Measurements from ENCODE around the gene IGLL1. TPM values are rescaled to one million over a fixed set of nuclear protein-coding genes. Genes with fewer than 3 reads are reported as not detected.

The IGLL1 gene
- total and polyA plus RNA-seq, 3 experiments from 2014 or later, result not detected

DNA sequence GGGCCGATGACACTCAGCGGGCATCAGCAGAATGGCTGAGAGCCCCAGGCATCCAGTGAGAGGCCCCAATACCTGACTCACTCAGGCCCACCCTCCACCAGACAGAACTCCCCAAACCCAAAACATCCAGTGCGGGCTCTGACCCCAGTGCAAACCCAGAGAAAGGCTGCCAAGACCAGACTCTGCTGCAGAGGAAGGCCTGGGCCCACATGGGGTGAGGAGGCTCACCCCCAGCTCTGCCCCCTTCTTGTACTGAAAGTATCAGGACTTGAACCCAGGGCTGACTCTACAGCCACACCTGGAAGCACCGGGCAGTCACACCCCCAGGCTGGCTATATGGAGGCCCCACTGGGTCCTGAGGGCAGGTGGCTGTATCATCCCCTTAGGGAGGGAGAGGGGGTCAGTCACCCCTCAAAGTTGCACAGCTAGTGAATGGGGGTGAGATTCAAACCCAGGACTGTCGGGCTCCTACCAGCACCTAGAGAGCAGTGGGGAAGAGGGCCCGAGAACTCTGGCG is 49.3 kb downstream of the IGLL1 start:
- H3K4me3 Mint-ChIP-seq, result no peak overlapping the region
- peaks cover 0 to 1% (median 0%) of the 10 kb centered on the region in 3 donors for H3K4me1 Mint-ChIP-seq
- Histone ChIP-seq H3K4me3 (ENCODE audit: low read length) (no peak overlapping the region), H3K4me1 (ENCODE audit: insufficient read depth, low read length) (no peaks in the 10 kb centered on the region), H3K9me3 (ENCODE audit: low read length) (no peaks in the 10 kb centered on the region), H3K27ac (ENCODE audit: low read depth, low read length) (no peak overlapping the region), H3K27me3 (ENCODE audit: insufficient read depth, low read length, poor library complexity, severe bottlenecking) (no peaks in the 10 kb centered on the region), H3K36me3 (ENCODE audit: insufficient read depth, low read length) (no peaks in the 10 kb centered on the region)
- DNase-seq, result no peak
- CTCF ChIA-PET, result no interaction called here
- H3K27me3 Mint-ChIP-seq, result peaks cover 6 to 28% of the 10 kb centered on the region in 2 donors
- no peak overlapping the region for H3K27ac Mint-ChIP-seq
- POLR2A ChIA-PET, result no interaction called here
- H3K36me3 Mint-ChIP-seq, result no peaks in the 10 kb centered on the region
- H3K9me3 Mint-ChIP-seq, result no peaks in the 10 kb centered on the region

DNA sequence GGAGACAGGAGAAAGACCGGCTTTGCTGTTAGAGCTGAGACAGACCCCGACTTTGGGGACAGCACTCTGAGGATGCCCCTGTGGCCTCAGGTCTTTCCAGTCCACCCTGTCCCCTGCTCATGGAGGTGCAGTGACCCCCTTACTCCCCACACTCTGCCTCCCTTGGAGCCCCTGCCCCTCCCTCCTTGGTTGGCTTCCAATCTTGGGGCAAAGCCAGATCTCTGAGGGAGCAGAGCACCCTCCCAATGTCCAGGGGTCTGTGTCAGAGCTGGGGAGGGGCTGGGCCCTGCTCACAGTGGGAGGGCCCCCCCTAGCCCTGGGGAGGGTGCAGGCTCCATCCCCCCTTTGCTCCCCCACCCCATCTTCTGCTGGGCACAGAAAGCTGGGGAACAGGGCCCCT is 50.0 kb downstream of the IGLL1 start:
- no peaks in the 10 kb centered on the region for H3K27me3 ChIP-seq (ENCODE audit: insufficient read depth, low read length, poor library complexity, severe bottlenecking)
- DNase-seq, result no peak
- H3K9me3 ChIP-seq (ENCODE audit: low read length), result no peaks in the 10 kb centered on the region
- Mint-ChIP-seq H3K36me3 (no peaks in the 10 kb centered on the region), H3K27ac (no peak overlapping the region), H3K27me3 (peaks cover 6 to 30% of the 10 kb centered on the region in 2 donors), H3K4me1 (peaks cover 0 to 1% (median 0%) of the 10 kb centered on the region in 3 donors), H3K9me3 (no peaks in the 10 kb centered on the region), H3K4me3 (no peak overlapping the region)
- H3K4me1 ChIP-seq (ENCODE audit: insufficient read depth, low read length), result no peaks in the 10 kb centered on the region
- H3K36me3 ChIP-seq (ENCODE audit: insufficient read depth, low read length), result no peaks in the 10 kb centered on the region
- ChIA-PET CTCF (no interaction called here), POLR2A (no interaction called here)
- H3K4me3 ChIP-seq (ENCODE audit: low read length), result no peak overlapping the region
- H3K27ac ChIP-seq (ENCODE audit: low read depth, low read length), result no peak overlapping the region

DNA sequence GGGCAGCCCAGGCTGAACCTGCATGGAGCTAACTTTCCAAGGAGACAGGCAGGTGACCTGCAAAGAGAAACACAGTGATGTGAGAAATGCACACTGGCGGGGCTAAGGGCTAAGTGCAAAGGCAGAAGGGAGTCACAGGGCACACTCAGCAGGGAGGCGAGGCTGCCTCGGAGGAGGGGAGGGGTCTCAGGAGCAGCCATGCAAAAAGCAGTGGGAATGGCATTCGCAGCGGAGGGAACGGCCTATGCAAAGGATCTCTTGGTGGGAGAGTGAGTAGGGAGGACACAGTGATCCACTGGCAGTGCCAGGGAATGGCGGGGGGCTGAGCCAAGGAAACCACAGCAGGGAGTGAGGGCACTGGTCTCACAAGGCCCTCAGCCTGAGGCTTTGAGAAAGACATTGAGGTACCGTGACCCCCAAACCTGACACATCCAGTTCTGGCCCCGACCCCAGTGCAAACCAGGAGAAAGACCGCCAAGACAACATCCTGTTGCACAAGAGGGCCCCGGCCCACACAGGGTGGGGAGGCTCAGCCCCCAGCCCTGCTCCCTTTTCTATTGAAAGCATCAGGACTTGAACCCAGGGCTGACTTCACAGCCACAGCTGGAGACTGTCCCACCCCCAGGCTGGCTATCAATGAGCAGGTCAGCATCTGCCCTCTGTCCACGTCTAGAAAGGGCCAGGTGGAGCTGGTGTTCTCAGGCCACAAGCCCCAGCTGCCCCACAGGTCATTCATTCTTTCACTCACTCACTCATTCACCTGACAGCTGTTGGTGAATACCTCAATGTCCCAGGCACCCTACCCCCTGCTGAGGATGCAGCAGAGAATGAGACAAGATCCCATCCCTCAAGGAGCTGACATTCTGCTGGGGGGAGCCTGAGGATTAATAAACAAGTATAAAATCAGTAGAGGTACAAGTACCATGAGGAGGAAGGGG is 50.7 kb downstream of the IGLL1 start:
- H3K27ac ChIP-seq (ENCODE audit: low read depth, low read length), result no peak overlapping the region
- H3K9me3 ChIP-seq (ENCODE audit: low read length), result no peaks in the 10 kb centered on the region
- no peaks in the 10 kb centered on the region for H3K9me3 Mint-ChIP-seq
- POLR2A ChIA-PET, result no interaction called here
- CTCF ChIA-PET, result no interaction called here
- H3K27ac Mint-ChIP-seq, result no peak overlapping the region
- peaks cover 8 to 32% of the 10 kb centered on the region in 2 donors for H3K27me3 Mint-ChIP-seq
- H3K36me3 Mint-ChIP-seq, result no peaks in the 10 kb centered on the region
- H3K27me3 ChIP-seq (ENCODE audit: insufficient read depth, low read length, poor library complexity, severe bottlenecking), result no peaks in the 10 kb centered on the region
- no peaks in the 10 kb centered on the region for H3K36me3 ChIP-seq (ENCODE audit: insufficient read depth, low read length)
- peak in 1 of 5 donors; percentile 35 for DNase-seq
- H3K4me1 ChIP-seq (ENCODE audit: insufficient read depth, low read length), result no peaks in the 10 kb centered on the region
- peaks cover 0 to 1% (median 0%) of the 10 kb centered on the region in 3 donors for H3K4me1 Mint-ChIP-seq
- H3K4me3 Mint-ChIP-seq, result no peak overlapping the region
- H3K4me3 ChIP-seq (ENCODE audit: low read length), result no peak overlapping the region

DNA sequence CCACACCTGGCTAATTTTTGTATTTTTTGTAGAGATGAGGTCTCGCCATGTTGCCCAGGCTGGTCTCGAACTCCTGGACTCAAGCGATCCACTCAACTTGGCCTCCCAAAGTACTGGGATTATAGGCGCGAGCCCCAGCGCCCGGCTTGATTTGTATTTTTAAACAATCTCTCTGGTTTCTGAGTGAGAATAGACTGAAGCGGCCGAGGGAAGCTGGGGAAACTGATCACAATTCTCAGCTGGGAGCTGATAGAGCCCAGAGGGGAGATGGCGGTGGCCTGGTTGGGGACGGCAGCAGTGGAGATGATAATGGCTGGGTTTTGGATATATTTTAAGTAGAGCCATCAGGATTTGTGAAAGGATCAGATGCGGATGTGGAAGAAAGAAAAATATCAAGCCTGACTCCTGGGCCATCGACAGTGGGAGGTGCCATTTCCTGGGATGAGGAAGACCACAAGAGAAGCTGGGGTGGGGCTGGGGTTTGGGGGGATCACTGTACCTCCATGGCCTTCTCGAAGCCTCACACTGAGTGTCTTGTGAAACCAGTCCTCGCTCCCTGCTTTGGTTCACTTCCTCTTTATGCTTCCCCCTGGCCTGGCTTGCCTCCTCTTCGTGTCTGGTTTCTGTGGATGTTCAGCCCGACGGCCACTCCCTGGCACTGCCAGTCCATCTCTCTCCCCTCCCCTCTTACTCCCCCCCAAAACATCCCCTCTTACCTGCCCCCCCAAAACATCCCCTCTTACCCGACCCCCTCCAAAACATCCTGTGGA is 51.9 kb downstream of the IGLL1 start:
- no peak overlapping the region for H3K27ac Mint-ChIP-seq
- CTCF ChIA-PET, result no interaction called here
- Histone ChIP-seq H3K36me3 (ENCODE audit: insufficient read depth, low read length) (no peaks in the 10 kb centered on the region), H3K27ac (ENCODE audit: low read depth, low read length) (no peak overlapping the region), H3K4me3 (ENCODE audit: low read length) (no peak overlapping the region), H3K27me3 (ENCODE audit: insufficient read depth, low read length, poor library complexity, severe bottlenecking) (no peaks in the 10 kb centered on the region), H3K4me1 (ENCODE audit: insufficient read depth, low read length) (no peaks in the 10 kb centered on the region), H3K9me3 (ENCODE audit: low read length) (no peaks in the 10 kb centered on the region)
- POLR2A ChIA-PET, result no interaction called here
- H3K4me1 Mint-ChIP-seq, result peaks cover 0 to under 1% (median under 1%) of the 10 kb centered on the region in 3 donors
- H3K36me3 Mint-ChIP-seq, result no peaks in the 10 kb centered on the region
- DNase-seq, result no peak
- H3K4me3 Mint-ChIP-seq, result no peak overlapping the region
- no peaks in the 10 kb centered on the region for H3K9me3 Mint-ChIP-seq
- H3K27me3 Mint-ChIP-seq, result peaks cover 12 to 33% of the 10 kb centered on the region in 2 donors

DNA sequence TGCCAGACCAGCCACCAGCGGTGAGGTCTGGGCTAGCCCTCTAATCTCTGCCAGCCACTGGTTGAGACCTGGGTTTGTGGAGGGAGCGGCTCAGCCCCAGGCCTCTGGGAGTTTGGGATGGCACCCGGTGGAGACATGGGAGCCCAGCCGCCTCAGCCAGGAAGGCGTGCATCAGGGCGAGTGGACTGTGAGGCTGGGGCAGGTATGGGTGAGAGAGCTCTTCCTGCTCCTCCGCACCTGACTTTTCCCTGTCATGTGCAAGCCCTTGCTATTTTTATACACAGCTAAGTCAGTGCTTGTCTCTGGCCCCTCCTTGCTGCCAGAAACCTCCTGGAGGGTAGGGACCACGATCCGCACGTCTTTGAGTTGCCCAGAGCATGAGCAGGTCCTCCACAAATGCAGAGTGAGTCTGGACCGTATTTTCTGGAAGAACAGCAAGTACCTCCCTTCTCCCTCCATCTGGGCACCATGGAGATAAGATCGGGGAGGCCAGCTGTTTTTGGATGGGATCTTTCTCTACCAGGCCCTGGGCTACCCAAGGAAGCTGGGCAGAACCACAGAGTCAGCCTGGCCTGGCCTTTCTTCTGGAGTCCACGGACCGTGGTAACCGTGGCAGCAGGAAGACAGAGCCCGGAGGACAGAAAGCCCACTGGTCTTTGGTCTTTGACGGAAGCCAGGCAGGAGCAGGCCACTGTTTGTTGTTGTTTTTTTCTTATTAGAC is 53.3 kb downstream of the IGLL1 start:
- POLR2A ChIA-PET, result no interaction called here

DNA sequence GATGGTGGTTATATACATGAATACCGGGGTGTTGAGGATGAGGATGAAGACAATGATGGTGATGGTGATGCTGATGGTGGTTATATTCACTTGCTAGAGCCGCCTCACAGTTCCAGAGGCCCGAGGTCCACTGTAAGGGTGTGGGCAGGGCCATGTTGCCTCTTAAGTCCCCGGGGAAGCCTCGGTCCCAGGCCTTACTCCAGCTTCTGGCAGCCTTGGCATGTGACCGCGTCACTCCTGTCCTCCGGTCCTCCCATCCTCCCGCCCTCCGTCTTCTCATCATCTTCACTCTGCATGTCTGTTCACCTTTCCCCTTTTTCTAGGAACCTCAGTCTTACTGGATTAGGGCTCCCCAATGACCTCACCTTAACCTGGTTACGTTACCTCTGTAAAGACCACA is 54.6 kb downstream of the IGLL1 start:
- no peaks in the 10 kb centered on the region for H3K36me3 Mint-ChIP-seq
- H3K4me3 ChIP-seq (ENCODE audit: low read length), result no peak overlapping the region
- H3K27ac Mint-ChIP-seq, result peak overlapping the region in 2 of 8 donors; percentile 2 to 5
- no peaks in the 10 kb centered on the region for H3K9me3 ChIP-seq (ENCODE audit: low read length)
- H3K36me3 ChIP-seq (ENCODE audit: insufficient read depth, low read length), result no peaks in the 10 kb centered on the region
- ChIA-PET POLR2A (no interaction called here), CTCF (no interaction called here)
- no peaks in the 10 kb centered on the region for H3K27me3 ChIP-seq (ENCODE audit: insufficient read depth, low read length, poor library complexity, severe bottlenecking)
- peaks cover 4% of the 10 kb centered on the region for H3K4me1 ChIP-seq (ENCODE audit: insufficient read depth, low read length)
- H3K4me1 Mint-ChIP-seq, result peaks cover 0 to 10% (median 4%) of the 10 kb centered on the region in 3 donors
- no peaks in the 10 kb centered on the region for H3K9me3 Mint-ChIP-seq
- H3K27me3 Mint-ChIP-seq, result peaks cover 13 to 36% of the 10 kb centered on the region in 2 donors
- no peak overlapping the region for H3K4me3 Mint-ChIP-seq
- no peak for DNase-seq
- H3K27ac ChIP-seq (ENCODE audit: low read depth, low read length), result no peak overlapping the region

More for the DNA sequence above, 53.3 kb downstream of the IGLL1 start:
- H3K27ac ChIP-seq (ENCODE audit: low read depth, low read length), result no peak overlapping the region
- peaks cover 0 to 5% (median 0%) of the 10 kb centered on the region in 3 donors for H3K4me1 Mint-ChIP-seq
- H3K36me3 ChIP-seq (ENCODE audit: insufficient read depth, low read length), result no peaks in the 10 kb centered on the region
- H3K27ac Mint-ChIP-seq, result peak overlapping the region in 1 of 8 donors; percentile 66
- no peaks in the 10 kb centered on the region for H3K27me3 ChIP-seq (ENCODE audit: insufficient read depth, low read length, poor library complexity, severe bottlenecking)
- H3K36me3 Mint-ChIP-seq, result no peaks in the 10 kb centered on the region
- H3K4me3 Mint-ChIP-seq, result no peak overlapping the region
- H3K9me3 ChIP-seq (ENCODE audit: low read length), result no peaks in the 10 kb centered on the region
- H3K27me3 Mint-ChIP-seq, result peaks cover 16 to 33% of the 10 kb centered on the region in 2 donors
- no peak overlapping the region for H3K4me3 ChIP-seq (ENCODE audit: low read length)
- no peaks in the 10 kb centered on the region for H3K9me3 Mint-ChIP-seq
- no peak for DNase-seq
- CTCF ChIA-PET, result no interaction called here
- H3K4me1 ChIP-seq (ENCODE audit: insufficient read depth, low read length), result no peaks in the 10 kb centered on the region

DNA sequence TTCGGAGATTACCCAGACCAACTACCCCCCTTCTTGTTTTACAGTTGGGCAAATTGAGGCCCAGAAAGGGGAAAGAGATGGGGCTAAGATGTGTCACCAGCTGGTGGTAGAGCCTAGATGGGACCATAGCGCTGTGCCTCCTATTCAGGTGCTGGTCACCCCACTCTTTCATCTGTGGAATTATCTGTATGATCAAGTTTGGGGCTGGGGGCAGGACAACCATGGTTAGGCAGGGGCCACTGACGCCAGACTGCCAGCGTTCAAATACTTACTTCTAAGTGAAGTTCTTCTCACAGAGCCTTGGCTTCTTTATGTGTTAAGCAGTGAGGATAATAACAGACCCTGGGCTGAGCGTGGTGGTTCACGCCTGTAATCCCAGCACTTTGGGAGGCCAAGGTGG is 55.9 kb downstream of the IGLL1 start:
- Histone ChIP-seq H3K27me3 (ENCODE audit: insufficient read depth, low read length, poor library complexity, severe bottlenecking) (no peaks in the 10 kb centered on the region), H3K36me3 (ENCODE audit: insufficient read depth, low read length) (no peaks in the 10 kb centered on the region), H3K4me3 (ENCODE audit: low read length) (no peak overlapping the region), H3K9me3 (ENCODE audit: low read length) (no peaks in the 10 kb centered on the region), H3K27ac (ENCODE audit: low read depth, low read length) (no peak overlapping the region), H3K4me1 (ENCODE audit: insufficient read depth, low read length) (peaks cover 4% of the 10 kb centered on the region)
- H3K9me3 Mint-ChIP-seq, result no peaks in the 10 kb centered on the region
- DNase-seq, result no peak
- H3K4me1 Mint-ChIP-seq, result peaks cover 0 to 10% (median 4%) of the 10 kb centered on the region in 3 donors
- peaks cover 15 to 40% of the 10 kb centered on the region in 2 donors for H3K27me3 Mint-ChIP-seq
- no peak overlapping the region for H3K4me3 Mint-ChIP-seq
- POLR2A ChIA-PET, result no interaction called here
- no peak overlapping the region for H3K27ac Mint-ChIP-seq
- CTCF ChIA-PET, result no interaction called here
- H3K36me3 Mint-ChIP-seq, result no peaks in the 10 kb centered on the region

Measured in CD8-positive, alpha-beta memory T cell (primary cell).